HG02840 (cell line): ENCODE measurements around the gene SEMA3G.

Experiments used
- ATAC-seq: cut with Tn5 transposase; IDR thresholded peaks from one replicate; pipeline ENCODE4 v1.9.1; 2021; ENCODE audit warnings: mild to moderate bottlenecking, moderate library complexity, moderate number of reproducible peaks; ENCODE audit not compliant: unreplicated experiment, low FRiP score

SEMA3G gene

GRCh38 chr3:52479877-52480575 lies 35.1 kb upstream of the SEMA3G start:
- no peak for ATAC-seq

DNA sequence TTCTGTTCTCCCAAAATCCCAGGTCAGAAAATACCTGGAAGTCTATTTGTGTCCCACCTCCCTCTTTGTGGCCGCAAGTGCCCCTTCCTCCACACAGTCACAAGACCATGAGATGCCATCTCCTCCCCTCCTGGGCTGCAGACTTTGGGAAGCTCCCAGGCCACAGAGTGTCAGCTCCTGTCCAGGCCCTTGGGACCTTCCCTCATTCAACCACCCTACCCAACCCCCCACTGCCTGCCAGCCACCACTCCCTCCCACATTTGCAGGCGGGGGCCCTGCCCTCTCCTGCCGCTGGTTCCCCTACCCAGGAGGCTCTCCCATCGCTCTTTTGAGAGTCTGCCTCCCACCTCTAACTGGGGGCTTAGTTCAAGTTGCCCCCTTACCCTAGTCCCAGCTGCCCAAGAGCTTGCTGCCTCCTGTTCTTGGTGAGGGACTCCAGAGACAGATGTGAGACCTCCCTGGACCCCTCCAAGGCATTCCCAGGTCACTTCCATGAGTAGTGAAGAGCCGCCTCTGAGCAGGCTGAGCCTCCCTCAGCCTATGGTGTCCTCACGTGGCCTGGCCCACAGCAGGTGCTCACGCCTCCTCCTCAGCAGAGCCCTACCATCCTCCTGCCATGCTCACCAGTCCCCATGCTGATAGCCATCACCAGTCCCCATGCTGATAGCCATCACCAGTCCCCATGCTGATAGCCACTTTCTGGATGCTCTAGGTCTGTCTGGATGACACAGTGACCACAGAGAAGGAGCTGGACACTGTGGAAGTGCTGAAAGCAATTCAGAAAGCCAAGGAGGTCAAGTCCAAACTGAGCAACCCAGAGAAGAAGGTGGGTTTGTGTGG lies 34.4 kb upstream of the SEMA3G start:
- no peak for ATAC-seq

GRCh38 chr3:52477796-52478095 lies 32.8 kb upstream of the SEMA3G start:
- ATAC-seq: no peak

- ATAC-seq: no peak
Observed at GRCh38 chr3:52477076-52477795, 32.3 kb upstream of the SEMA3G start.

- no peak for ATAC-seq
Observed at GRCh38 chr3:52473026-52473425, 28.1 kb upstream of the SEMA3G start.

- ATAC-seq: no peak
Observed at GRCh38 chr3:52472239-52473000, 27.5 kb upstream of the SEMA3G start.

DNA sequence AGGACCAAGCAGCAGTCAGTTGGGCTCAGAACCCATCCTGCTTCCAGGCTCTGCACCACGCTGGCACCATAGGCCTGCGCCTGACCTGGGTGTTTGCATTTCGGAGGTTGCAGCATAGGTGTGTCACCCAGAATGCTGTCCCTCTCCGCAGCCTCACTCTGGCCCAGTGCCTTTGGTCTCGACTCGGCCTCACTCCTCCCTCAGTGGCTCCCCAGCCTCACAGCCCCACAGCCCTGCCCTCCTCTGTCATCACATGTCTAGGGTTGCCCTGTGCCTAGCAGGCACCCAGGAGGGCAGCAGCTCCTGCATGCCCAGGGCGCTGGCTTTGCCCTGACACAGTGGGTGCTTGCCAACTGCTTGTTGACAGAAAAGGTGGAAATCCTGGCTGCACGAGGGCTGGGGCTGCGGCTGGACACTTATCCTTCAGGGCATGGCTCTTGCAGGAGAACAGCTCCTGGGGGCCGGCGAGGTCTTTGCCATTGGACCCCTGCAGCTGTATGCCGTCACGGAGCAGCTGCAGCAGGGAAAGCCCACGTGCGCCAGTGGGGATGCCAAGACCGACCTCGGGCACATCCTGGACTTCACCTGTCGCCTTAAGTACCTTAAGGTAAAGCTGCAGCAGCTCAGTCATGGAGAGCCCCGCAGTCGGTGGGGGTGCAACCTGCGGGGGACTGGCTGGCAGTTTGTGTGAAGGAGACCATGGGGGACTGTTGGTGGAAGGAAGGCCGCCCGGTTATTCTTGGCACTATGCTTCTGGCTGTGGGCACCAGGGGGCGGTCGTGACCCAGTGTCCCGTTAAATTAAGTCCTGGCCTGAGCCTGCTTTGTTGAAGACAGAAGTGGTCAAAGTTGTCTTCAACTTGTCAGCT lies 26.7 kb upstream of the SEMA3G start:
- ATAC-seq: no peak

DNA sequence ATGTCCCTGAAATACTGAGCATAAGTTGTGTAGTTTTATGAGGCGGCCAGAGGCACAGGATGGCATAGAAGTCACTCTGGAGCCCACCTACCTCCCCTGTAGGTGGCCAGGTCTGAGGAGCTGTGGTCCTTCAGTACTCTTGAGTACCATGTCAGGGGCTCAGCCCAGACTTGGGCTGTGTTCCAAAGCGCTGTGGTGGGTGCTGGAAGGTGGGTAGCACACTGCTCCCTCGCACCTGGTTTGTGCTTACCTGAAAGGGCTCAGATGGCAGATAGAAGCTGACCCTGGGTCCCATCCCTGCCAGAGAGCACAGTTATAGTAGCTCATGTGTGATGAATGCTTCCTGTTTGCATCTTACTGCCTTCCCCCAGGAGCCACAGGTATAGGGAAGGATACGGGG lies 26.0 kb upstream of the SEMA3G start:
- ATAC-seq: no peak

GRCh38 chr3:52469001-52469400 lies 24.1 kb upstream of the SEMA3G start:
- ATAC-seq: no peak

DNA sequence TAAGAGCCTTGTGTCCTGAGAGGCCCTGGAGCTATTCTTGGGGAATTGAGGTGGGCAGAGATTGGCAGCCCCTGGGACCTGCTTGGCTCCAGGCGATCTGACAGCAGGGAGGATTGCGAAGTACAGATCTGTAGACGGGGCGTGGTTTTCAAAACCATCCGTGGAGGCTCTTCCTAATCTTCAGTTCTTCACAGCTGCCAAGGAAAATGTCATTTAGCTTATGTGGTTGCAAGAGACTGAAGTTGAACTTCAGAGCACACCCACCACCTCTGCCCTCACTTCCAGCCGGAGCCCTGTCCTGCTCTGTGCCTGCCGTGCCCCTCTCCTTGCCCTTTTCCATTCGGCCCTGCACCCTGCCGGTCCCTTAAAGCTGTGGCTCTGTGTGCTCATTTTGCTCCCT lies 23.4 kb upstream of the SEMA3G start:
- ATAC-seq: no peak

DNA sequence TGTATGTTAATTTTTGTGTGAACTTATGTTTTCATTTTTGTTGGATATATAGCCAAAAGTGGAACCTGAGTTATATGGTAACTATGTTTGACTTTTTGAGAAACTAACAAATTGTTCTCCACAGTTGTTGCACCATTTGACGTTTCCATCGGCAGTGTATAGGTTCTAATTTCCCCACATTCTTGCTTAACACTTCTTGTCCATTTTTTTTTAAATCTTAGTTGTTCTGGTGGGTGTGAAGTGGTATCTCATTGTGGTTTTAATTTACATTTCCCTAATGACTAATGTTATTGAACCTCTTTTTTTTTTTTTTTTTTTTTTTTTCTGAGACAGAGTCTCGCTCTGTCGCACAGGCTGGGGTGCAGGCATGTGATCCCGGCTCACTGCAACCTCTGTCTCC lies 18.5 kb upstream of the SEMA3G start:
- no peak for ATAC-seq

- no peak for ATAC-seq
Observed at GRCh38 chr3:52461874-52462273, 17.0 kb upstream of the SEMA3G start.

DNA sequence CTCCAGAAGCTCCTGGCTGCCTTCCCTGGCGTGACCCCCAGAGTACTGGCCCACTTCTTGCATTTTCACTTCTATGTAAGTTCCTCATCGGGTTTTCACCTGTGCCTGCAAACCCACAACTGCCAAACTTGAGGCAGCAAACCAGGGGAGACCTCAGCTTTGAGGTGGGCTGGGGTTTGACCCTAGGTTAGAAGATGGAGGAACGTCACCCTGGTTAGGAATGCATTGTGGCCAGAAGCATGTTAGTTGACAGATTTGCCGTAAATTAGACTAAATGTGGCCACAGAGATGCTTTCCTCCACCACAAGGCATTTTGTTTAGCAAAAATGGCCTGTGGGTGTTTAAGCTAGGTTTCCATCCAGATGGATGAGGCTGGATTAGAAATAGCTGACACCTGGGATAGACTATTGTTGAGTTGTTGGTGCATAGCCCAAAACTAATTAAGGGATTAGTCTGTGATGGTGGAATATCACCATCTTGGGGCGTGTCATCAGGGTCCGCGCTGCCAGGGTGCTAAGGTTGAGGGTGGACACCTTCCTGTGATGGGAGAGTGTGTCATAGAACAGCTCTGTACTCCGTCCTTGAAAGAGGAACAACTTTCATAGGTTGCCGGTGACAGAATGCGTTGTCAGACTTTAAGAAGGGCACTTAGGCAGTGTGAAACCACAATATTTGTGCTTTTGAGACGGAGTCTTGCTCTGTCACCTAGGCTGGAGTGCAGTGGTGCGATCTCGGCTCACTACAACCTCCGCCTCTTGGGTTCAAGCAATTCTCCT lies 14.1 kb upstream of the SEMA3G start:
- no peak for ATAC-seq

GRCh38 chr3:52458031-52458760 lies 13.3 kb upstream of the SEMA3G start:
- no peak for ATAC-seq

DNA sequence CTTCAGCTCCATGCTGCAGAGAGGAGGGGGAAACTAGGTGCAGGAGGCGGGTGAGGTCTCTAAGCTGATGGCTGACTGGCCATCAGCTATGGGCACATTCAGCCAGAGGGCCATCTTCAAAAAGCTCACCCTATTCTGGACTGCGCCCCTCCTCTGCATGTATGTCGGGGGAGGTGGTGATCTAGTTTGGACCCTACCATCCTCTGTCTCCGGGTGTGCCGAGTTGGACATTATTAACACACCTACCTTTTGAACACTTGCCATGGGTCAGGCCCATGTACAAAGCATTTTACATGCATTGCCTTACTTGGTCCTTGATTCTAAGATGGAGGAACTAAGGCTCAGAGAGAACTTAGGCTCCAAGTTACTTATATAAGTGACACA lies 11.9 kb upstream of the SEMA3G start:
- ATAC-seq: no peak

DNA sequence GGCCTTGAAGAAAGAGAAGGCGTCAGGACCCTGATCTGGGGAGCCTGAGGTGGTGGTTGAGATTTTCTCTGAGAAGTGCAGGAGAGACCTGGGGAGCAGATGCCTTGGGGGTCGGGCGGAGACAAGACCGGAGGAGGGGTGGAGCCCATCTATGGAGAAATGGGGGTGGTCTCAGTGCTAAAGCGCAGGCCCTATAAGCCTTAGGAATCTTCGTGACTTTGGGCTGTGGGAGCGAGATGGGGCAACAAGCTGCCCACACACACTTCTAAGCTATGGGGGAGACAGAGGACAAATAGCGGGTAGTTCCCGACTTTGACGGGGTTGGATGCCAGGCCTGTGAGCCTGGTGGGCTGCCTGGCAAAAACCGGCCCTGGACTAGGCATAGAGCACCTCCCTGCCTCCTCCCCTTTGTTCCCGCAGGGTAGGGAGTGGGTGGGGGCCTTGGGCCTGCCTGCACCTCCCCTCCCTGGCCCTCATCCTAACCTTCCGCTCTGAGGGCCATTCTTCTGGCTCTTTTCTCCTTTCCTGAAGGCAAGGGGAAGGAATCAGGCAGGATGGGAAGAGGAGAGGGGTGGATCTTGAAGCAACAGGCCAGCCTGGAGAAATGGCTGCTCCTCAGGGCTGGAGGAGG lies 11.4 kb upstream of the SEMA3G start:
- no peak for ATAC-seq

DNA sequence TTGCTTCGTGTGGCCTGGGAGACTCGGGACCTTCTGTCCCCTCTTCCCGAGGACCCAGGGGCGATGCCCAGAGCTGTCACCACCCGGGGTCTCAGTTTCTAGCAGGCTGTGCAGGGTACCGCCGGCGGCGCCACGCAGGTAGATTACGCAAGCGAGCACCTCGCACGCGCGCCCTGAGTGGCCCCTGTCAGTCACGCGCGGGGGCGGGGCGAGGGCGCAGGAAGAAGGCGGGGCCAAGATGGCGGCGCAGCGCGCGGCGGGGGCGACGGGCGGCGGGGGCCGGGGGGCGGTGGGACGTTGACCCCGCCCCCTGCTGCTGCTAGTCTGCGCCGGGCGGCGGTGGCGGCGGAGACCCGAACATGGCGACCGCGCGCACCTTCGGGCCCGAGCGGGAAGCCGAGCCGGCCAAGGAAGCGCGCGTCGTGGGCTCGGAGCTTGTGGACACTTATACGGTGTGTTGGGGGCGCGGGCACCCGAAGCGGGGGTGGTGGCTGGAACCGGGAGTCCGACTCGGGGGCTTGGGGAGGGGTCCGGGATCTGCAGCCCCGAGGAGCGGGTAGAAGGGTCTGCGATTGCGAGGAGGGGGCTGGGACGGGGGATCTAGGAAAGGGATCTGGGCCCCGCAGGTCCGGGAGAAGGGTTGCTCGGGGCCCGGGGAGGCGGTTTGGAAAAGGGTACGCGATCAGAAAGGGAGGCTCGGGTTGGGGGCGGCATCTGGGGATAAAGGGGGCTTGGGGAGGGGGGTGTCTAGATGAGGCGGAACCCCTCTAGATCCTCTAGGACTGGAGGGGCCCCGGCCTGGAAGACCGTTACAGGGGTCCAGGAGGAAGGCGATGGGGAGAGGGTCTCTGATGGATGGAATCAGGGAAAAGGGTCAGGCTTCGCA lies 10.6 kb upstream of the SEMA3G start, which contains the start of gene NISCH:
TSS of gene NISCH (plus strand) at position 322 of the 886 bp plus-strand sequence. CDS start at position 360, 38 bp downstream.
- ATAC-seq: peak; percentile 71
